ENCODE measurements around the gene CTPS1.

CTPS1 gene

DNA sequence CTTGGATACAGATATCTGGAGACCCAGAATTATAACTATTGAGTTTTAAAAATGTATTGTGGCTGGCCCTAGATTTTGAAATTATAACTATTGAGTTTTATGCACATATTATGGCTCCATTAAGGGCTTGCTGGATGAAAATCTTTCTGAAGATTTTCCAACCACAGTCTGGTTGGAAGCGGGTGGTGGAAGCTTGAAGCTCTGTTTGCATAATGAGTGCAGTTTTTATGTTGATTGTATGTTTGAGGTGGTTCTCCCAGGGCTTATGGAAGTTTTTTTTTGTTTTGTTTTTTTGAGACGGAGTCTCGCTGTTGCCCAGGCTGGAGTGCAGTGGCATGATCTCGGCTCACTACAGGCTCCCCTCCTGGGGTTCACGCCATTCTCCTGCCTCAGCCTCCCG lies 10.1 kb upstream of the CTPS1 start:
- no peak for DNase-seq

DNA sequence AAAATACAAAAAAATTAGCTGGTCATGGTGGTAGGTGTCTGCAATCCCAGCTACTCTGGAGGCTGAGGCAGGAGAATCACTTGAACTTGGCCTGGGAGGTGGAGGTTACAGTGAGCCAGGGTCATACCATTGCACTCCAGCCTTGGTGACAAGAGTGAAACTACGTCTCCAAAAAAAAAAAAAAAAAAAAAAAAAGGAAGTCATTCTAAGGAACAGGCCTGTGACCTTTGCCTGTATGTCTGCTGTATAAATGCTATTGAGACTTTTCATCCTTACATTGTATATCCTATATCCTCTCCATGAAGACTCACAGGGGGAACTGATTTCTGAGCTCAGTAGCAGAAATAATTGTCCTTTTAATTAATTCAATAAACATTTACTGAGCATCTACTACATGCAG lies 7.5 kb upstream of the CTPS1 start:
- no peak for DNase-seq

DNA sequence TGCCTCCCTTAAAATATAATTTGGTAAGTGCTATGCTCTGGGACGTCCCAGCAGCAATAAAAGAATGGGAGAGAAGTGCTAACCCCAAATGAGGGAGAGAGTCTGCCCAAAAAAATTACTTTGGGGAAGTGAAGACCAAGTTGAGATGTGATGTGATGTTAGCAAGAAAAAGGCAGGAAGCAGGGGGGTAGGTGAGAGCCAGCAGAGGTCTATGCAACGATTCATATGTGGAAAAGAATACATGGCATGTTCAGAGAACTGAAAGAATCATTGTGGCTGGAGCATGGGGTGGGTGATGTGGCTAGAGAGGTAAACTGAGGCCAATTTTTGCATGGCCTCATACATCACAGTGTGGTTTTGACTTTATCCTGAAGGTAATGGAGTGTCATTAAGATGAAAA lies 5.6 kb upstream of the CTPS1 start:
- no peak for DNase-seq

DNA sequence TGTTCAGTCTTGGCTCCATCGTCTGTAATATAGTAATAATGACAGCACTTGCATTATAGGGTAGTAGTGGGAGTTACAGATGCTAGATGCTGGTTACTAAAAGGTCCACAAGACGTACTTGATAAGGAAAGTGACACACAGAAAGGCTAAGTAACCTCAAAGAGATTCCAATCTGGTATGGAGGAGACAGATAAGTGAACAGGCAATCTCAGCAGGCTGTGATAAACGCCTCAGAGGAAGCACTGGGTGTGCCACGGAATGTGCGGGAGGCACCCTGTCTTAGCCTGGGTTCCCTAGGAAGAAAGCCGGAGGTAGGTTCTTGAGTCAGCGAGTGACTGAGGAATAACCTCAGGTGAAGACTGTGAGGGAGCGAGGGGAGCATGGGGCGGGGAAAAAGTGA lies 4.6 kb upstream of the CTPS1 start:
- no peak for DNase-seq

DNA sequence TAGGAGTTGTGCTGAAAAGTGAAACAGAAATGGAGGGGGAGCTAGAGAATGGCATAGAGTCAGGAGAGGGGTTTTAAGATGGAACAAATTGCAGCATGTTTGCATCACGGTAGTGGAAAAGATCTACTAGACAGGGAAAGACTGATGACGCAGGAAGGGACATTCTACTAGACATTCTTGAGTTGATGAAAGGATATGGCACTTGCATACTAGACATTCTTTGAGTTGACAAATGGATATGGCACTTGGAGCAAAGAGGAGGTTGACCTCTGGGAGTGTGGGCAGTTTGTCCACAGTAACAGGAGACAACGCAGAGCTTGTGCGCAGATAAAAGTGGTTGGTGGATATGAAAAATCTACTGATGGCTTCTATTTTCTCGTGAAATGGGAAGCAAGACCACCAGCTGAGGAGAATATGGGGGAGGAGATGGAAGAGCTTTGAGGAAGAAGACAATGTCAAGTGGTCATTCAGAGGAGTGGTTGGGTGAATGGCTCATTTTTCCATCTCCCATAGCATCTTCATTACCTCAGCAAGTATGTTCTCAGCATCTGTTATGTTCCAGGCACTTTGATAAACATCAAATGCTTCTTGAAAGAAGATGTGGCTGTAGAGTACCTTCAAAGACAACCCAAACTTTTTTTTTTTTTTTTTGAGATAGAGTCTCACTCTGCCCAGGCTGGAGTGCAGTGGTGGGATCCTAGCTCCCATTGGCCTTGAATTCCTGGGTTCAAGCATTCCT lies 2.4 kb upstream of the CTPS1 start:
- no peak for DNase-seq

DNA sequence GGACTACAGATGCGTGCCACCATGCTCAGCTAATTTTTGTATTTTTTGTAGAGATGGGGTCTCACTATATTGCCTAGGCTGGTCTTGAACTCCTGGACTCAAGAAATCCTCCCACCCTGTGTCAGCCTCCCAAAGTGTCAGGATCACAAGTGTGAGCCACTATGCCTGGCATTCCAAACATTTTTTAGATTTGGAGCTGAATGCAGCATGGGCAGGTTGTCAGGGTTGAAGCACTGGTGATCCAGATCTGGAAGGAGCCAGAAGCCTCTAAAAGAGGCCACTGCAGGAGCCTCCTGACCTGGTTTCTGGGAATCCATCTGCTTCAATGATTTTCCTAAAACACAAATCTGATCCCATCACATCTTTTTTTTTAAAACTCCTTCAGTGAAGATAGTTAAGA lies 1.8 kb upstream of the CTPS1 start:
- no peak for DNase-seq

DNA sequence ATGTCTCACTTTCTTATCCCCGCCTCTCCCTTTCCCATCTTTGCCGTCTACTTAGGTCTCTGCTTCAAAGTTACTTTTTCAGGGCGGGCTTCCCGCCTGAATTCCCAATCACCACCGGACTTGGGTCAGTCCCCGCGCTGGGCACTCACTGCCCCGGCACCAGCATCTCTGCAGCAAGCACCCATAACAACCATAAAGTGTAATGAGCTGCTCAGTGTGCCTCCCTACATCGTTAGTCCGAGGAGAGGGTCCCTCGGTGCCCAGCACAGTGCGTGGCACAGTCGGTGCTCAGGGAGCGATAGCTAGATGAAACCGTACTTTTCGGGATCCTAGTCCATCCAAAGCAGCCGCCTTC lies 633 bp upstream of the CTPS1 start:
- DNase-seq, result no peak

DNA sequence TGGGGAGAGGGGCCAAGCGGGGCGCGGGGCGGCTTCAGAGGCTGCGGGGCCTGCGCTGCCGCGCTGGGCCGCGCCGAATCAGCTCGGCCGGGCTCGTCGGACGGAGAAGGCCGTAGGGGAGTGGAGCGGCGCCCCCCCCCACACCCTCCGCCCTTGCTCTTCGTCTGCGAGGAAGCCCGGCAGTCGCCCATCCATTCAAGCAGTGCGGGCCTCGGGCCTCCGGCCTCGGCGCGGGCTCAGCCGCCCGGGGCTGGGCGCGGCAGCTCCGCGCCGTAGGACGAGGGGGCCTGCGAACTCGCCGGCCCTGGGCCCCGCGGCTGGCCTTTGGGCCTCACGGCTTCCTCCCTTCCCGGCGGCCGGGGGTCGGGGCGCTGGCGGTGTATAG lies 564 bp downstream of the CTPS1 start:
- DNase-seq, result no peak

DNA sequence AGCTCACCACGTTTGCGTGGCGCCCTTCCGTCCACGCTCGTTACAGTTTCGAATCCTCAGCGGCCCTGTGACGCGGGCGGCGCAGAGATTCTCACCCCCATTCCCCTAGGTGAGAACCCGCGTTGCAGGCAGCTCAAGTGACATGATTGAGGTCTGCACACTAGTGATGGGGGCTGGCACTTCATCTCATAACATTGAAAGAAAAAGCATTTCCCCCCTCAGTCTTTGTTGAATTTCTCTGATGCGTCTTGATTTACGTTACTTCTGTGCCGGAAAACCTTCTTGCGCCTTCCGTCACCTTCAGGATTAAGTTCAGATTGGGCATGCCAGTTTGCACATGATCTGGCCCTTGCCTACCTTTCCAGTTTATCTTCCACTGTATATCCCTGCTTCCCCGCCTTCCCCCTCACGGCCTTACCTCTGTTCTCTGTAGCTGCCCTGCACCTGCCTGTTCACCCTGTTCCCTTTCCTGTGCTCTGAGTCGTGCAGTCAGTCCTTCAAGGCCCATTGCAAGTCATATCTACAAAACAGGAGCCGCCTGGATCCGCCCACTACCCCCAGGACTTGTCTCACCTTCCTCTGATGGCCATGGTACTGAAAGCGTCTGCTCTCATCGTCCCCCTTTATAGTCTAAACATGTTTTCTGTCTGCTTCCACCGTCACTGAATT lies 1.1 kb downstream of the CTPS1 start:
- DNase-seq, result peak; percentile 49

DNA sequence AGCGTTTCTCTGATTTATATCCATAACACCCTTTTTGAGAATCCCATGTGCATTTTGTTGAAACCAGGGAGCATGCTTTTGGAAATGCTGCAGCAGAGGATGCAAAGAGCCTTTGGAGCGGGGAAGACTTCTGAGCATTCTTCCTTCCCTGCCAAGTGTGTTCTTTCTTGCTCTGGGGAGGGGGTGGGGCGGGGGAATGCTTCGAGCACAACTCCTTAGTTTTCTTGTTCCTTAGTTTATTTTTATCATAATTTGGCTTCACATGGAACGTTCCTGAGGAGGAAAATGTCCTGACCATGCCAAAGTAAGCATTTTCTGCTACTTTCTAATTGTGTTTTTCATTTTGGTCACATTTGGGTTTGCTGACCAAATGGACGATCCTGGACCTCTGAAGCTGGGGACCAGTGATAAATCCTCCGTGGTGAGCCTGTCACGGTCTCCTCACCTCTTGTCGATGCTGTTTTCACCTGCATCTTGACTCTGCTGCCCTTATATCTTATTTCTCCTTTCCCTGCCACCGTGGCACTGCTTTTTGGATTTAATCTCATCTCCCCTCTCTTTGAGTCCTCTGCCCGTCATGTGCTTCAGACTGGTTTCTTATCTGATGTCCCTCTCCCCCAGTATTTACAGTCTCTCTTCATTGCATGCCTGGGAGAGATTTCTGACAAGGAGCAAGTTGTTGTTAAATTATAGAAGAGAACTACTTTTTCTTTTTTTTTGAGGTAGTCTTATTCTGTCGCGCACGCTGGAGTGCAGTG lies 2.4 kb downstream of the CTPS1 start:
- no peak for DNase-seq

DNA sequence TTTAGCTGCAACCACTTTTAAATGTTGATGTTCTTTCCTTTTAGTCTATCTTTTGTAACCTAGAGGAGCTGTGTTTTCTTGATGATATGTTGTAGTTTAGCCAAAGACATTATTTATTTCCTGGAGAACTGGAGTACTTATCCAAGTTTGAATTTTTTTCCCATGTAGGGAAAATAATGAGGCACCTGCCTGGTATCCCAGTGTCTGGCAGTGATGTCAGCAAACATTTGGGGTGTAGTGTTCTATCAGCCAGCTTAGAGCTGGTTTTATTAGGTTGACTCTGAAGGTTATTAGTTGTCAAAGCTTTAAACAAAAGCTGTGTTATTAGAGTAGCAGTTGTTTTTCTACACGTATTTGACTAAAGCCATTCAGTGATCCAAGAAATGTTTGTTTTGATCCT lies 3.2 kb downstream of the CTPS1 start:
- DNase-seq, result no peak

DNA sequence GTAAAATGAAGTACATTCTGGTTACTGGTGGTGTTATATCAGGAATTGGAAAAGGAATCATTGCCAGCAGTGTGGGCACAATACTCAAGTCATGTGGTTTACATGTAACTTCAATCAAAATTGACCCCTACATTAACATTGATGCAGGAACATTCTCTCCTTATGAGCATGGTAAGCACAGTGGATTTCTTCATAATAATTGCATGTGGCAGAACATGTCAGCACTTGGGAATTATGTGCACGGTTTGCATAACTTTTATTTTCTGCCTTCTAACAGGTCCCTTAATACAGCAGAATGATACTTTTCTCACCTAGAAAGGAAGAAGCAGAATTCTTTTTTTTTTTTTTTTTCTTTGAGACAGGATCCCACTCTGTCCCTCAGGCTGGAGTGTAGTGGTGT lies 3.8 kb downstream of the CTPS1 start:
- DNase-seq, result no peak

DNA sequence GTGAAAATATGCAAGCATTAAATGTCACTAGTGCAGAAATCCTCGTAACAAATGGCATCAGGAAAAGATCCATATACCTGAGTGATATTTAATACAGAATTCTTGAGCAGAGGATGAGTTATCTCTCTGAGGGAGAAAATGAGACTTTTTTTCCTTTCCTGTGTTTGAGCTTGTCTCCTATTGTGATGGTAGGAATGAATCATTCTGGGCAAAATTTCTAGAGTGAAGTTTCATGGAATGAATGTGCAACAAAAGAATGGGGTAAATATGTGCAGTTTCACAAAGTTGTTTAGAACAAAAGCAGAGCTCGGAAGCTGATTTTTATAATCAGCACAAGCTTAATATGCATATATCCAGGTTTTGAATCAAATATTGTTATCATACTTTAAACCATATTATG lies 4.6 kb downstream of the CTPS1 start:
- no peak for DNase-seq

DNA sequence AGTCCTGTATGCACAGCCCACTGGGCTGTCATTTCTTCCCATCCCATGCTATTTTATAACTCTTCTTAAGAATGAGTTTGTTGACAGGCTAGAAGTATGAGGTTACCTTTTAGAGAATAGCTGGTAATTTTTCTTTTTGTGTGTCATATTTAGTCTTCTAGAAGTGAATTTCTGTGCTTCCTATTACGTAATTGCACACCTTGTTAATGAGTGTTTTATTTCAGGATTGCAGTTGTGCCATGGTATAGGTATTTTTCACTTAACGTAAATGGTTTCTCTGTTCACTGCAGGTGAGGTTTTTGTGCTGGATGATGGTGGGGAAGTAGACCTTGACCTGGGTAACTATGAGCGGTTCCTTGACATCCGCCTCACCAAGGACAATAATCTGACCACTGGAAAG lies 5.0 kb downstream of the CTPS1 start:
- DNase-seq, result no peak

DNA sequence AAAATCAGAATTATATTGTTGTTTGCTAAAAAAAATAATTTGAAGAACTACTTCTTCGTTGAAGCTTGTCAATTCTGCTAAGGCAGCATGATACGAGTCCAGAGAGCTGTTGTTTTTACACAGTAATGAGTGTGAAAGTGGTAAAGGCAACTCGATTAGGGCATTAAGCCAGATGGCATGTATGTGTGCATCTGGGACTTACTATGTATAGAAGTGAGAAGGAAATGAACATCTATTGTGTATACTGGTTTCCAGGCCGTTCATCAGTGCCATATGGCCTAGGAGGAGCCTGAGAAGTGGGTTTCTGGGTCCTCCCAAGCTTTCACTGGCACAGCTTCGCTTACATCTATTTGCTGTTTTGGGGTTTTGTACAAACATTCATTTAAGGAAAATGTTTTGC lies 5.7 kb downstream of the CTPS1 start:
- DNase-seq, result no peak

DNA sequence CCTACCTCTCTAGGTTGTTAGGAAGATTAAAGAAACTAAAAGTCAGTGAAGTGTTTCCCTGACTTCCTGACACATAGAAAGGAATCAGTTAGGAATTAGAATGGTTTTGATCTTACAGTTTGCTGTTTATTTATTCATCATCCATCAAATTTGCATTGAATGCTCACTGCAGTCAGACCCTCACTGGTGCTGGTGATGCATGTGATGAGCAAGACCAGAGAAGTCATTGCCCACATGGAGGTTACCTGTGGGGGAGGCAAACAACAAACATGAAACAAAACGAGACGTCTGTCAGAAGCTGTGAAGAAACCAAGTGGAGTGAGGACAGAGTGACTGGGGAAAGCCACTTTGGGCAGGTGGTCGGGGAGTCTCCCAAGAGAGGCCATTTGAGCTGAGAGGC lies 6.4 kb downstream of the CTPS1 start:
- DNase-seq, result no peak

DNA sequence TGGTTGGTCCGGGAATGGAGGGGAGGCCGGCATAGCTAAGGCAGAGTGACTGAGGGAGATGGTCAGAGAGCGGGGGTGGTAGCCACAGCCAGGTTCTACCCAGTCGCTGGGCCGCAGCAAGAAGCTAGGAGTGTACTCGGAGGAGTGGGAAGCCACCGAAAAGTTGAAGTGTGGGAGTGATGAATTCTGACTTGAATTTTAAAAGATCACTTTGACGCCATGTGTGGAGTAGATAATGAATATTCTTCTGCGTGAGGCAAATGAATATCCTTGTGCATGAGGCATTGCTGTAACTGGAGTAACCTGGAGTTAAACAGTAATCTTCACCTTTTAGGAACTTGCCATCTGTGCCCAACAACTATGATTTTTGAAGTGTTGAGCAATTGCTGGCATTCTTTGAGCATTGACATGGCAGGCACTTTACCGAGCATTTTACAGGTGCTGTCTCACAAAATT lies 6.9 kb downstream of the CTPS1 start:
- no peak for DNase-seq

DNA sequence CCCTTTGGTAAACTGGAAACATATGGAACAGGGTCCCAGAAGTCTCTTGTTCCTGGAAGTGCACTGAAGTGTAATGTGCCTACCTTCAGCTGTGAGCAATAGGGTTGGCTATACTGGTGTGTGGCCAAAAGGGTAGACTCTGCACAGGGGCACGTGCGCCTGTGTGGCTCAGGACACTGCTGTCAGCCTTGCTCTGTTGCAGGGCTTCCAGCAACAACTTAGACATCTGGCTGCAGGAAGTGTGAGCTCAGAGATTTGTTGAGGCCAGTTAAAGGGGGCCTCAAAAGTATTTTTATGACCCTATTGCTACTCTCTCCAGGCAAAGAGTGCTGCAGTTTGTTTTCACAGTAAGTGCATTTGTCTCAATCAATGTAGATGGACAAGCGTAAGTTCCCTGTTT lies 7.5 kb downstream of the CTPS1 start:
- DNase-seq, result no peak

DNA sequence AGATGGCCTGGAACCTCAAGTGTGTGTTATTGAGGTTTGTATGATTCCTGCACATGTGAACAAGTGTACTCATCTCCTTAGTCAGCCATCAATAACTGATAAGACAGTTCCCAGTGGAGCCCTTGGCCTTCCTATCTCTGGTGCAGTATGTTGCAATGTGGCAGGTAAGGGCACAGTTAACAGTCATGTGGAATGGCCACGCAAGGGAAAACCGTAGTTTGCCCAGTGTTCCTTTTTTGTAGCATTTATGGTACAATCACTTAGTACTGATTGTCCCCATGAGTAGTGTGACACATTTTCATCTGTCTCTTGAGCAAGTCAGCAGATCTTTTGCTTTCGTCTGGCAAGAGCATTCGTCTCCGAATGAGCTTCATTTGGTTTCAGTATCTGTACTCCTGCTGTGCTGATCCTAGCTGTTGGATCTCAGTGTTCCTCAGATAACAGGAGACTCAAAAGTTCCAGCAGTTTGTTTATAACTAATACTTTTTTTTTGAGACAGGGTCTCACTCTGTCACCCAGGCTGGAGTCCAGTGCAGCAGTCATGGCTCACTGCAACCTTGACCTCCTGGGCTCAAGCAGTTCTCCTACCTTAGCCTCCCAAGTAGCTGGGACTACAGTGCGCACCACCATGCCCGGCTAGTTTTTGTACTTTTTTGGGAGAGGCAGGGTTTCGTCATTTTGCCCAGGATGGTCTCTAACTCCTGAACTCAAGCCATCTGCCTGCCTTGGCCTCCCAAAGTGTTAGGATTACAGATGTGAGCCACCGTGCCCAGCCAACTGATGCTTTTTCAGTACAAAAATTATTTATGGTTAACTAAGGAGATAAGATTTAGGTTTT lies 8.2 kb downstream of the CTPS1 start:
- no peak for DNase-seq

DNA sequence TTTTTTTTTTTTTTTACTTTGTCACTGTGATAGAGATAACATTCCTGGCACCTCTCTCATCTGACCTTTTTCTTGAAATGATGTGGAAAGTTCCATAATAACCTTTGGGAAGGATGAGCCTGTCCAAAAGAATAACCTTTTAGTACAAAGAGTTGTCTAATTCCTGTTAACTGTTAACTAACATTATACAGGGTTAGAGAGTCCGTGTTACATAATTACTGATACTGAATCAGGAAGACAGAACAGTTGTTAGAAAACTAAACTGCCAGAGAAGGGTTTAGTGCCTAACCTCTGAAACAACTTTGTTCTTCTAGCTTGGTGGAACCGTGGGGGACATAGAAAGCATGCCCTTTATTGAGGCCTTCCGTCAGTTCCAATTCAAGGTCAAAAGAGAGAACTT lies 8.8 kb downstream of the CTPS1 start:
- DNase-seq, result no peak

DNA sequence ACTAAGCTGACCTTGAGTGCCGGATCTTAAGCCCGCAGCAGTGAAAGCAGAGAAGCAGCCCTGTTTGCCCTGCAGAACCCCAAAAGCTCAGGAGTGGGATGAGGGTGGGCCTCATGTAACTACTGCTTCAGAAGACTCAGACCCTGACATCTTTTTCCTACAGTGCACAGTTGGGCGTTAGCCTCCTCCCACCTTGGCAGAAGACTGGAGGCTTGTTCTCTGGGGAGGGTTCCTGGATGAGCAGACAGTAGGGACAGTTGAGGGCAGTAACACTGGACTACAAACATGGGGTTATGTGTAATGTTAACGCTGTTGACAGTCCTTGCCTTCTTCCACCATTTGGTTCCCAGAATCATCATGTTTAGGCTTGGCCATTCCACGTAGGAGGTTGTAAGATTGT lies 9.6 kb downstream of the CTPS1 start:
- DNase-seq, result no peak

DNA sequence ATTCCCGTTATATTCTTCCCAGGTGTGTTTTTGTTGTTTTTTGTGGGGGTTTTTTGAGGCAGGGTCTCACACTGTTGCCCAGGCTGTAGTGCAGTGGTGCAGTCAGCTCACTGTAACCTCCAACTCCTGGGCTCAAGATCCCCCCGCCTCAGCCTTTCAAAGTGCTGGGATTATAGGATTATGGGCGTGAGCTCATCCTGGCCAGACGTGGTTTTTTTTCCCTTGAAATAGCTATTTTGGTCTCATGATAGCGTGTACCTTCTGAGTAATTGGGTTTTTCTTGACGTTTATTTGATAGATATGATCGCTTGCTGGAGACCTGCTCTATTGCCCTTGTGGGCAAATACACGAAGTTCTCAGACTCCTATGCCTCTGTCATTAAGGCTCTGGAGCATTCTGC lies 17.6 kb downstream of the CTPS1 start:
- no peak for DNase-seq

DNA sequence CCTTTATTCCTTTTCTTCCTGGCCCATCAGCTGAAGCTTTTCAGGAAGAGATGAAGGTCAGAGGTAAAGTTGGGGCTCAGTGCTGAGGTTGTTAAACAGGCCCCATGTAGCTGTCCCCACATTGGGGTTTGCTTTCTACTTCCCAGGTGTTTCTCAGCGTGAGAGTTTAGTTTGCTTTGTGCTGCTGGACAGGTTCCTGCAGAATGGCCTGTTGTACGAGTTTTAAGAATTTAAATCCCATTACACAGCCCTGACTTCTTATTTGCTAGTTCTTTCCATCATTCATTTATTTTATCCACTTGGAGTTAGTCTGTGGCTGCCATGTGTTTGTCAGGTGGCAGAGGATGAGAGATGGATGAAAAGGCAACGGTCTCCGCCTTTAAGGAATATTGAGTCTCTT lies 19.2 kb downstream of the CTPS1 start:
- DNase-seq, result no peak
